ENCODE data around the gene KIF20A. TPM values are rescaled to one million over a fixed set of nuclear protein-coding genes. Genes with fewer than 3 reads are reported as not detected.

KIF20A gene
- total and polyA plus RNA-seq, 3 donors from 2014 or later, result 10.4 to 32.1 (median 13.8) TPM

GRCh38 chr5:138180183-138180782, 1.4 kb downstream of the KIF20A start:
- no peak for DNase-seq
- H3K4me3 ChIP-seq, result no peak overlapping the region
- TF ChIP-seq POLR2A (IDR thresholded peaks at IDR 0.05) (no peak), CTCF (IDR thresholded peaks at IDR 0.05) (peak in 2 of 3 experiments; percentile 23)
- H3K27me3 ChIP-seq, result no peaks in the 10 kb centered on the region
- peaks cover 5% of the 10 kb centered on the region for H3K4me1 ChIP-seq
- intact Hi-C loops (cut with DNase I; ENCODE audit: low total_unique reads), result no loop called here
- 71 to 72% methylated on average over 5 of the region's 5 CpGs for WGBS, 2 donors
- no peaks in the 10 kb centered on the region for H3K36me3 ChIP-seq (ENCODE audit: low read depth, missing control alignments)
- H3K9me3 ChIP-seq, result no peaks in the 10 kb centered on the region
- H3K27ac ChIP-seq, result no peak overlapping the region

- Histone ChIP-seq H3K27ac (no peak overlapping the region), H3K4me1 (peaks cover 5% of the 10 kb centered on the region), H3K27me3 (no peaks in the 10 kb centered on the region), H3K9me3 (no peaks in the 10 kb centered on the region), H3K36me3 (ENCODE audit: low read depth, missing control alignments) (no peaks in the 10 kb centered on the region), H3K4me3 (no peak overlapping the region)
- 98% methylated on average over 3 to 5 of the region's 5 CpGs for WGBS, 2 donors
- intact Hi-C loops (cut with DNase I; ENCODE audit: low total_unique reads), result no loop called here
- no peak for TF ChIP-seq POLR2A (IDR thresholded peaks at IDR 0.05)
- no peak for DNase-seq
These were observed 1.9 kb downstream of the KIF20A start for GRCh38 chr5:138180841-138181240.

GRCh38 chr5:138182808-138183207, 3.9 kb downstream of the KIF20A start:
- Histone ChIP-seq H3K4me3 (no peak overlapping the region), H3K9me3 (no peaks in the 10 kb centered on the region), H3K4me1 (peaks cover 5% of the 10 kb centered on the region), H3K27me3 (no peaks in the 10 kb centered on the region), H3K27ac (no peak overlapping the region), H3K36me3 (ENCODE audit: low read depth, missing control alignments) (no peaks in the 10 kb centered on the region)
- 92 to 95% methylated on average over 5 to 6 of the region's 6 CpGs for WGBS, 2 donors
- intact Hi-C loops (cut with DNase I; ENCODE audit: low total_unique reads), result no loop called here
- DNase-seq, result no peak
- TF ChIP-seq CTCF (IDR thresholded peaks at IDR 0.05) (no peak), POLR2A (IDR thresholded peaks at IDR 0.05) (no peak)

GRCh38 chr5:138186002-138186447, 7.1 kb downstream of the KIF20A start:
- TF ChIP-seq CTCF (IDR thresholded peaks at IDR 0.05) (no peak), POLR2A (IDR thresholded peaks at IDR 0.05) (no peak)
- Histone ChIP-seq H3K36me3 (ENCODE audit: low read depth, missing control alignments) (no peaks in the 10 kb centered on the region), H3K4me1 (no peaks in the 10 kb centered on the region), H3K9me3 (no peaks in the 10 kb centered on the region), H3K4me3 (no peak overlapping the region), H3K27me3 (no peaks in the 10 kb centered on the region), H3K27ac (no peak overlapping the region)
- intact Hi-C loops (cut with DNase I; ENCODE audit: low total_unique reads), result no loop called here
- 88 to 89% methylated on average over 2 of the region's 2 CpGs for WGBS, 2 donors
- no peak for DNase-seq

GRCh38 chr5:138188626-138189025, 9.7 kb downstream of the KIF20A start:
- H3K9me3 ChIP-seq, result no peaks in the 10 kb centered on the region
- intact Hi-C loops (cut with DNase I; ENCODE audit: low total_unique reads), result no loop called here
- no peak for TF ChIP-seq POLR2A (IDR thresholded peaks at IDR 0.05)
- no peak for TF ChIP-seq CTCF (IDR thresholded peaks at IDR 0.05)

More at GRCh38 chr5:138188626-138189025, 9.7 kb downstream of the KIF20A start:
- WGBS, 2 donors, result 72 to 81% methylated on average over 3 of the region's 3 CpGs
- no peaks in the 10 kb centered on the region for H3K36me3 ChIP-seq (ENCODE audit: low read depth, missing control alignments)
- H3K27me3 ChIP-seq, result no peaks in the 10 kb centered on the region
- H3K27ac ChIP-seq, result no peak overlapping the region
- no peaks in the 10 kb centered on the region for H3K4me1 ChIP-seq
- no peak overlapping the region for H3K4me3 ChIP-seq
- no peak for DNase-seq
